ENCODE data around the gene TRAK1. TPM values are rescaled to one million over a fixed set of nuclear protein-coding genes. Genes with fewer than 3 reads are reported as not detected.

Gene TRAK1
- total RNA-seq, 1 donor from 2014 or later: 41.0 TPM

GRCh38 chr3:42123012-42123581, 31.9 kb downstream of the TRAK1 start:
- DNase-seq (ENCODE audit: low read depth, low spot score): no peak
- Mint-ChIP-seq H3K27me3 (ENCODE audit: low read depth) (no peaks in the 10 kb centered on the region), H3K27ac (ENCODE audit: unreplicated experiment) (no peak overlapping the region), H3K9me3 (no peaks in the 10 kb centered on the region), H3K4me3 (no peak overlapping the region), H3K36me3 (ENCODE audit: low read depth) (peaks cover 11% of the 10 kb centered on the region), H3K4me1 (peaks cover 18% of the 10 kb centered on the region)
- no peak for TF ChIP-seq CTCF (conservative IDR thresholded peaks at IDR 0.05)

DNA sequence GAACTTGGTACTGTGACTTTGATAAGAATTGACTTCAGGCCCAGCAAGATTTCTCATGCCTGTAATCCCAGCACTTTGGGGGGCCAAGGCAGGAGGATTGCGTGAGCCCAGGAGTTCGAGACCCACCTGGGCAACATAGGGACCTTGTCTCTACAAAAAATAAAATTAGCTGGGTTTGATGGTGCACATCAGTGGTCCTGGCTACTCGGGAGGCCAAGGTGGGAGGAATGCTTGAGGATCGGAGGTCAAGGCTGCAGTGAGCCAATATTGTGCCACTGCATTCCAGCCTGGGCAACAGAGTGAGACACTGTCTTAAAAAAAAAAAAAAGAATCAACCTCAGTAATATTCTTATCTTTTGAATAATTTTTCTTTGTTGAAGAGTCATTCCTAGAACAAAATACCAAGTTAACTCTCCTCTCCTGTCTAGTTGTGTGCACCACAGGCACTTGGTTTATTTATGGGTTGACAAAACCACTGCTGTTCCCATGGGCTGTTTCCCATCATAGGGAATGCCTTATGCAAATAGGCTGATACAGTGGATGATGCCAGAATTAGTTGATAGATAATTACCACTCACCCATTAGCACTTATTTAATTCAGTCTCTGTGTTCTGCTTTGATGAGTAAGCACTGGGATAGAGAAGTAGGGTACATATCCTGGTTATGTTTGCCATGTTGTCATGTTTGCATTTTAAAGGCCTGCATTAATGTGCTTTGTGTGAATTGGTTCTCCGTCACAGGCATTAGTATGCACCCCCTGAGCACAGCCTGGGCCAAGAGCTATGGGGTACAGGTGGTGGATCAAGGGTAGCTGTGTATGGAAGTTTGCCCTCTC, 32.9 kb downstream of the TRAK1 start:
- no peak overlapping the region for H3K27ac Mint-ChIP-seq (ENCODE audit: unreplicated experiment)
- peaks cover 15% of the 10 kb centered on the region for H3K4me1 Mint-ChIP-seq
- no peak overlapping the region for H3K4me3 Mint-ChIP-seq
- H3K36me3 Mint-ChIP-seq (ENCODE audit: low read depth): peaks cover 11% of the 10 kb centered on the region
- DNase-seq (ENCODE audit: low read depth, low spot score): no peak
- no peak for TF ChIP-seq CTCF (conservative IDR thresholded peaks at IDR 0.05)
- no peaks in the 10 kb centered on the region for H3K9me3 Mint-ChIP-seq
- H3K27me3 Mint-ChIP-seq (ENCODE audit: low read depth): no peaks in the 10 kb centered on the region

DNA sequence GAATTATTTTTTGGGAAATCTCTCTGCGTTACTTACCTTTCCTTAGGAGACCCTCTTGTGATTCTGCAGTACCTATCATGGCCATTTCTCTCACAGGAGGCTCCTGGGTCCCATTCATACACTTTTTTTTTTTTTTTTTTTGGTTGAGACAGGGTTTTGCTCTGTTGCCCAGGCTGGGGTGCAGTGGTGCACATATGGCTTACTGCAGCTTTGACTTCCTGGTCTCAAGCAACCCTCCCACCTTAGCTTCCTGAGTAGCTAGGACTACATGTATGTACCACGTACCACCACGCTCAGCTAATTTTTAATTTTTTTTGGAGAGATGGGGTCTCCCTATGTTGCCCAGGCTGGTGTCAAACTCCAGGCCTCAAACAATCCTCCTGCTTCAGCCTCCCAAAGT, 36.1 kb downstream of the TRAK1 start:
- no peak for DNase-seq (ENCODE audit: low read depth, low spot score)
- Mint-ChIP-seq H3K36me3 (ENCODE audit: low read depth) (peaks cover 11% of the 10 kb centered on the region), H3K27me3 (ENCODE audit: low read depth) (no peaks in the 10 kb centered on the region), H3K4me1 (peaks cover 10% of the 10 kb centered on the region), H3K27ac (ENCODE audit: unreplicated experiment) (no peak overlapping the region), H3K4me3 (no peak overlapping the region), H3K9me3 (no peaks in the 10 kb centered on the region)
- TF ChIP-seq CTCF (conservative IDR thresholded peaks at IDR 0.05): no peak

DNA sequence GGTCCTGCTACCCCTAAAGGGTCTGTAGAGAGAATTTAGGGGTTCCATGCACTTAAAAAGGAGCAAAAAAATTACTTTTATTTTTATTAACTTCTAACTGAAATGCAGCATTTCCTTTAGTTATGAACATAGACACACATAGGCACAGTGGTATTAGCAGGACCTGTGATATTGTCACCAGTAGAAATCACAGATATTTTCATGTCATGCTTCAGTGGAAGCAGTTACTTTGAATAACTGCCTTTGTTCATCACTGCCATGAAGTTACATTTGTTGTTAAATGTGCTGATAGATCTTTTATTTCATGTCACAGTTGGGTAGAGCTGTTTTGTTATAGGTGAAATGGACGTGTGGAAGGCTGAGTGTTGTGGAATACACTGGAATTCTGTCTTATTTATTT, 37.4 kb downstream of the TRAK1 start:
- H3K4me1 Mint-ChIP-seq: peaks cover 5% of the 10 kb centered on the region
- H3K9me3 Mint-ChIP-seq: no peaks in the 10 kb centered on the region
- peaks cover 11% of the 10 kb centered on the region for H3K36me3 Mint-ChIP-seq (ENCODE audit: low read depth)
- no peak overlapping the region for H3K4me3 Mint-ChIP-seq
- H3K27me3 Mint-ChIP-seq (ENCODE audit: low read depth): no peaks in the 10 kb centered on the region
- no peak for TF ChIP-seq CTCF (conservative IDR thresholded peaks at IDR 0.05)
- no peak for DNase-seq (ENCODE audit: low read depth, low spot score)
- no peak overlapping the region for H3K27ac Mint-ChIP-seq (ENCODE audit: unreplicated experiment)

GRCh38 chr3:42129014-42129953, 38.1 kb downstream of the TRAK1 start:
- Mint-ChIP-seq H3K27me3 (ENCODE audit: low read depth) (no peaks in the 10 kb centered on the region), H3K27ac (ENCODE audit: unreplicated experiment) (no peak overlapping the region), H3K4me3 (no peak overlapping the region), H3K9me3 (no peaks in the 10 kb centered on the region), H3K4me1 (peaks cover 3% of the 10 kb centered on the region), H3K36me3 (ENCODE audit: low read depth) (peaks cover 11% of the 10 kb centered on the region)
- TF ChIP-seq CTCF (conservative IDR thresholded peaks at IDR 0.05): no peak
- no peak for DNase-seq (ENCODE audit: low read depth, low spot score)

All from neural crest cell (in vitro differentiated cells).